Adrenal gland (tissue), 12 donors: Measurements from ENCODE around the gene FBXW7. TPM values are rescaled to one million over a fixed set of nuclear protein-coding genes. Genes with fewer than 3 reads are reported as not detected.

Experiments
- DNase-seq, 7 donors: peaks; one replicate each; pipeline ENCODE4 v3.0.0-alpha.2; 2019 to 2020
- H3K27ac ChIP-seq, 5 donors: fragments of 200-600 bp; sonication (generic) in 4 of 5; 1 replicate in 3 of 5; 2 replicates in 2 of 5; pipeline versions ENCODE4 v1.5.1 to v1.8.0; 2016 to 2020; ENCODE audit warnings: mild to moderate bottlenecking in 1 of 5
- H3K27me3 ChIP-seq: fragments of 200-600 bp; 2 replicates; pipeline ENCODE4 v1.8.0; 2021
- H3K36me3 ChIP-seq, 2 donors: fragments of 200-600 bp; replicated peaks in 1 of 2; 1 replicate in 1 of 2; 2 replicates in 1 of 2; pipeline versions ENCODE4 v1.5.1 to v1.8.0; 2018 to 2022
- H3K4me1 ChIP-seq, 2 donors: fragments of 200-600 bp; replicated peaks in 1 of 2; 1 replicate in 1 of 2; 2 replicates in 1 of 2; pipeline versions ENCODE4 v1.5.1 to v1.8.0; 2018 to 2021
- H3K4me3 ChIP-seq, 4 donors: fragments of 200-600 bp; sonication (generic) in 3 of 4; one replicate each; pipeline ENCODE4 v1.5.1; 2016 to 2018
- H3K9me3 ChIP-seq, 3 donors: fragments of 200-600 bp; sonication (generic) in 1 of 3; replicated peaks in 1 of 3; 1 replicate in 2 of 3; 2 replicates in 1 of 3; pipeline versions ENCODE4 v1.5.1 to v1.8.0; 2016 to 2021
- POLR2A ChIP-seq, 2 donors: fragments of 450-650 bp; IDR thresholded peaks; one replicate each; pipeline ENCODE4 v1.6.1; 2017; ENCODE audit warnings: antibody characterized with exemption in 2 of 2, mild to moderate bottlenecking in 2 of 2, moderate library complexity in 1 of 2
- WGBS, 4 donors: extraction: QIAGEN DNeasy Blood & Tissue Kit in 2 of 4; methylation state at CpG; one replicate each; pipeline versions ENCODE4 v1.1.5 to v1.1.7; 2013 to 2017; 5-methylcytosine and 5-hydroxymethylcytosine counted together
- intact Hi-C, 2 donors: fragments of 100-400 bp; cut with DNase I; formaldehyde crosslinking; loops; one replicate each; pipeline versions ENCODE4 v1.14.1 to v1.15.0; 2022 to 2023
- polyA plus RNA-seq, 3 donors: library from polyadenylated mRNA; stranded (reverse); fragments of 200-250 nt in 2 of 3; fragments of 350-450 nt in 1 of 3; fragmentation: Illumina TruSeq in 1 of 3; extraction: RNeasy Lipid Tissue Mini Kit (QIAGEN cat#74804) in 1 of 3; gene quantifications; one replicate each; pipeline ENCODE4 v1.2.3, GENCODE V29; 2013 to 2014
- total RNA-seq, 9 donors: library from RNA; depleted of rRNA in 4 of 9; stranded (reverse); fragments of >200 nt in 4 of 9; fragments of 120-200 nt in 1 of 9; fragmentation: NEBNext Ultra II Directional in 1 of 9; extraction: Animal tissue kit (Norgen Biotek cat#: 25700) in 1 of 9; gene quantifications; one replicate each; pipeline versions ENCODE4 v1.1.0 to v1.2.4, GENCODE V29; 2013 to 2023
- TF ChIP-seq, protein P1 (sequence below), 6 experiments: fragments of 450-650 bp in 4 of 6; fragments of 200-600 bp in 2 of 6; sonication (generic) in 1 of 6; IDR thresholded peaks; 1 replicate in 5 of 6; 2 replicates in 1 of 6; pipeline versions ENCODE4 v1.5.1 to v1.8.0; 2016 to 2021; ENCODE audit warnings: antibody characterized with exemption in 6 of 6, mild to moderate bottlenecking in 2 of 6, moderate library complexity in 1 of 6
- donor health status: healthy with polysubstance abuse.
- donor health status: Bipolar disorder and iron deficiency.
- donor health status: DM: yes; HTN: yes; CAD: no.
- donor health status: DM: no; HTN: no; CAD: no.
- donor health status: DM: no; HTN: no; CAD: no.
- donor health status: DM: yes; HTN: yes; CAD: no.

FBXW7 gene
- total and polyA plus RNA-seq, 12 donors, result 17.6 to 55.5 (median 30.9) TPM

GRCh38 chr4:152357206-152357605 is 178.7 kb downstream of the FBXW7 start:
- no peak for TF ChIP-seq POLR2A (IDR thresholded peaks at IDR 0.05)
- TF ChIP-seq, protein P1, sequence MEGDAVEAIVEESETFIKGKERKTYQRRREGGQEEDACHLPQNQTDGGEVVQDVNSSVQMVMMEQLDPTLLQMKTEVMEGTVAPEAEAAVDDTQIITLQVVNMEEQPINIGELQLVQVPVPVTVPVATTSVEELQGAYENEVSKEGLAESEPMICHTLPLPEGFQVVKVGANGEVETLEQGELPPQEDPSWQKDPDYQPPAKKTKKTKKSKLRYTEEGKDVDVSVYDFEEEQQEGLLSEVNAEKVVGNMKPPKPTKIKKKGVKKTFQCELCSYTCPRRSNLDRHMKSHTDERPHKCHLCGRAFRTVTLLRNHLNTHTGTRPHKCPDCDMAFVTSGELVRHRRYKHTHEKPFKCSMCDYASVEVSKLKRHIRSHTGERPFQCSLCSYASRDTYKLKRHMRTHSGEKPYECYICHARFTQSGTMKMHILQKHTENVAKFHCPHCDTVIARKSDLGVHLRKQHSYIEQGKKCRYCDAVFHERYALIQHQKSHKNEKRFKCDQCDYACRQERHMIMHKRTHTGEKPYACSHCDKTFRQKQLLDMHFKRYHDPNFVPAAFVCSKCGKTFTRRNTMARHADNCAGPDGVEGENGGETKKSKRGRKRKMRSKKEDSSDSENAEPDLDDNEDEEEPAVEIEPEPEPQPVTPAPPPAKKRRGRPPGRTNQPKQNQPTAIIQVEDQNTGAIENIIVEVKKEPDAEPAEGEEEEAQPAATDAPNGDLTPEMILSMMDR (IDR thresholded peaks at IDR 0.05), result no peak
- Histone ChIP-seq H3K36me3 (no peaks in the 10 kb centered on the region), H3K4me1 (peaks cover 0 to 8% of the 10 kb centered on the region in 2 donors), H3K4me3 (no peak overlapping the region), H3K27ac (no peak overlapping the region), H3K27me3 (no peaks in the 10 kb centered on the region), H3K9me3 (no peaks in the 10 kb centered on the region)
- WGBS, 4 donors, result 74 to 84% (median 80%) methylated on average over 6 of the region's 6 CpGs
- intact Hi-C loops, result no loop called here
- peak in 2 of 7 donors; percentile 8 to 56 for DNase-seq

- no peak overlapping the region for H3K27ac ChIP-seq
- DNase-seq, result no peak
- peaks cover 0 to 10% of the 10 kb centered on the region in 2 donors for H3K4me1 ChIP-seq
- no peaks in the 10 kb centered on the region for H3K36me3 ChIP-seq
- intact Hi-C loops, result no loop called here
- H3K27me3 ChIP-seq, result no peaks in the 10 kb centered on the region
- no peak overlapping the region for H3K4me3 ChIP-seq
- WGBS, 4 donors, result 92 to 100% (median 94%) methylated on average over 1 of the region's 1 CpG
- peaks cover 0 to 5% (median 0%) of the 10 kb centered on the region in 3 donors for H3K9me3 ChIP-seq
- TF ChIP-seq, protein P1 (IDR thresholded peaks at IDR 0.05), result peak in 1 of 6 experiments; percentile 11
- no peak for TF ChIP-seq POLR2A (IDR thresholded peaks at IDR 0.05)
These were observed 179.4 kb downstream of the FBXW7 start for GRCh38 chr4:152356428-152357034.

GRCh38 chr4:152352622-152353116 is 183.2 kb downstream of the FBXW7 start:
- Histone ChIP-seq H3K27ac (peak overlapping the region; percentile 2 to 86 (median 67)), H3K27me3 (no peaks in the 10 kb centered on the region), H3K4me3 (peak overlapping the region in 3 of 4 donors; percentile 24 to 67 (median 60)), H3K9me3 (peaks cover 0 to 7% (median 0%) of the 10 kb centered on the region in 3 donors), H3K36me3 (no peaks in the 10 kb centered on the region), H3K4me1 (peaks cover 0 to 20% of the 10 kb centered on the region in 2 donors)
- TF ChIP-seq, protein P1 (IDR thresholded peaks at IDR 0.05), result no peak
- TF ChIP-seq POLR2A (IDR thresholded peaks at IDR 0.05), result peak; percentile 74 to 93
- WGBS, 4 donors, result 7 to 24% (median 19%) methylated on average over 11 of the region's 11 CpGs
- intact Hi-C loops, result no loop called here
- peak; percentile 77 to 91 (median 80) for DNase-seq

DNA sequence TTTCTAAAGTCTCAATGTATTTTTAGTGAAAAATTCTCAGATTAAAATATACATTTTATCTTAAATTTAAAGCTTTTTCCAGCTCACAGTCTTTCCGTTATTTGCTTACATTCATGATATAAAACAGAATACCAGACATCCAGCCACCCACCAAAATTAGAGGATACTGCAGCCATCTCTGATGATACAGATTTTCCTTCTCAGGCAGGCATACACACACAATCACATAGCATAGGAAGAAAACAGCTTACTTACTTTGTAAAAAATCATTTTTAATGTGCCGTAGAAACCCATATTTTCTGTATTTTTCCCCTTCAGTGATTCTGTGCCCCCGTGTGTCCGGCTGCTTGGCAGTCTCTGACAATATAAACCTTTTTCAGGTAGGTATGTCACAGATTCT is 183.7 kb downstream of the FBXW7 start:
- Histone ChIP-seq H3K36me3 (no peaks in the 10 kb centered on the region), H3K27ac (peak overlapping the region; percentile 2 to 86 (median 67)), H3K27me3 (no peaks in the 10 kb centered on the region), H3K4me3 (peak overlapping the region in 3 of 4 donors; percentile 24 to 67 (median 60)), H3K9me3 (peaks cover 0 to 7% (median 0%) of the 10 kb centered on the region in 3 donors), H3K4me1 (peaks cover 0 to 20% of the 10 kb centered on the region in 2 donors)
- intact Hi-C loops, result no loop called here
- TF ChIP-seq, protein P1 (IDR thresholded peaks at IDR 0.05), result no peak
- TF ChIP-seq POLR2A (IDR thresholded peaks at IDR 0.05), result no peak
- DNase-seq, result no peak
- WGBS, 4 donors, result 16 to 25% (median 21%) methylated on average over 4 of the region's 4 CpGs
